Cardiac fibroblast (primary cell): ENCODE data around the gene ZNF664.
"Not testable (repeated sequence)": the region's sequence is repeated elsewhere in the genome, so short reads cannot be mapped to it uniquely, and the experiment has no call there.

Experiments
- DNase-seq, 2 donors: peaks; one replicate each; pipeline versions ENCODE4 v3.0.0 to v3.0.0-alpha.2; 2010; ENCODE audit warnings: low read depth in 2 of 2
- H3K4me3 ChIP-seq, 2 donors: replicated peaks in 1 of 2; 1 replicate in 1 of 2; 2 replicates in 1 of 2; pipeline ENCODE4 v1.5.1; 2011; ENCODE audit warnings: low read depth in 2 of 2, low read length in 2 of 2, mild to moderate bottlenecking in 2 of 2, moderate library complexity in 1 of 2
- CTCF ChIP-seq: IDR thresholded peaks from one replicate; pipeline ENCODE4 v1.5.1; 2011; ENCODE audit warnings: low read depth, mild to moderate bottlenecking, low read length, inconsistent platforms

ZNF664 gene

GRCh38 chr12:123946152-123946515 lies 26.9 kb upstream of the ZNF664 start:
- DNase-seq, result no peak
- TF ChIP-seq CTCF, result no peak
- no peak overlapping the region for H3K4me3 ChIP-seq

GRCh38 chr12:123946516-123947505 lies 26.2 kb upstream of the ZNF664 start:
- not testable (repeated sequence) for H3K4me3 ChIP-seq, DNase-seq

GRCh38 chr12:123947531-123947930 lies 25.5 kb upstream of the ZNF664 start:
- DNase-seq, H3K4me3 ChIP-seq: not testable (repeated sequence)

- no peak overlapping the region for H3K4me3 ChIP-seq
- DNase-seq, result no peak
- no peak for TF ChIP-seq CTCF
Observed at GRCh38 chr12:123948401-123948795, 24.6 kb upstream of the ZNF664 start.

- TF ChIP-seq CTCF, result no peak
- no peak for DNase-seq
- H3K4me3 ChIP-seq, result no peak overlapping the region
Observed at GRCh38 chr12:123948796-123949769, 23.9 kb upstream of the ZNF664 start.

- H3K4me3 ChIP-seq, result no peak overlapping the region
- no peak for DNase-seq
- TF ChIP-seq CTCF, result no peak
Observed at GRCh38 chr12:123949770-123950165, 23.2 kb upstream of the ZNF664 start.

- no peak for TF ChIP-seq CTCF
- DNase-seq, result peak in 1 of 2 donors; percentile 23
Observed at GRCh38 chr12:123950476-123951349, 22.3 kb upstream of the ZNF664 start.

More at GRCh38 chr12:123950476-123951349, 22.3 kb upstream of the ZNF664 start:
- no peak overlapping the region for H3K4me3 ChIP-seq
